IPS-NIHi7 (cell line): Measurements from ENCODE around the gene TCEA2.

Experiments
- DNase-seq: peaks from one replicate; pipeline ENCODE4 v3.0.0; 2012; ENCODE audit warnings: mixed read lengths; ENCODE audit errors: extremely low spot score

The TCEA2 gene

DNA sequence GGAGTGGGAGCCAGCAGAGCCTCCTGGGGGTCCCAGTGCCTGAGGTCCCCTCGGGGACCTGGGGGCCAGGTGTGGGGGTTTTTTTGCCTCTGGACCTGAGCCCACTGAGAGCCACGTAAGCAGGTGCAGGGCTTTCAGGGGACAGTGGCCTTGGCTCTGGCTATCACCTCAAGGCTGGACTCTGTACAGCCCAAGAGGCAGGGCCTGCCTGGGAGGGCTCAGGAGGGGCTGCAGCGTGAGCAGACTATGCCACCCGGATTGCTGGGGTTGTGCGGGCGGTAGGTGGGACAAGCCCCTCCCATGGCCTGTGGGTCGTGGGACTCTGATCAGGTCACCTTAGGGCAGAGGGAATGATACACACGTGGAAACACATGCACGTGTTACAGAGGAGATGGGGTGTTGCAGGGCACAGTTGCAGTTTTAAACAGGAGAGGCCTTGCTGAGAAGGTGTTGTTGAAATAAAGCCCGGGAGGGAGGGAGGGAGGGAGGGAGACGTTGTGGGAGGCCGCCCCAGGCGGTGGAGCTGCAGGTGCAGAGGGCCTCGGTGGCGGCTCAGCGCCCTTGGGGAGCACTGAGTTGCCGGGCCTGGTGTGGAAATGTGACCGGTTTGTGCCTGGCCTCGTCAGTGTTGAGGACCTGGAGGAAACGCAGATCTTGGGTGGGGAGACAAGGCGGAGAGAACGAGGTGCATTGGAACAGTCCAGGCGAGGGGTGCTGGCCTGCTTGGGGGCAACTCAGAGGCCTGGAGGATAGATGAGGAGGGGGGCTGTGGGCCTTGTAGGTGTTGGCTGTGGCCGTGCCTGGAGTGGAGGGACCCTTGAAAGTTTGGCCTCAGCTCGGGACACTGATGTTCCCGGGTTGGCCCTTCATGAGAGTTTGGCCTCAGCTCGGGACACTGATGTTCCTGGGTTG is 2.3 kb downstream of the TCEA2 start:
- no peak for DNase-seq

- DNase-seq = no peak
These were observed 3.0 kb downstream of the TCEA2 start for GRCh38 chr20:64065974-64066343.

GRCh38 chr20:64067005-64067632 is 4.1 kb downstream of the TCEA2 start:
- DNase-seq = no peak

DNA sequence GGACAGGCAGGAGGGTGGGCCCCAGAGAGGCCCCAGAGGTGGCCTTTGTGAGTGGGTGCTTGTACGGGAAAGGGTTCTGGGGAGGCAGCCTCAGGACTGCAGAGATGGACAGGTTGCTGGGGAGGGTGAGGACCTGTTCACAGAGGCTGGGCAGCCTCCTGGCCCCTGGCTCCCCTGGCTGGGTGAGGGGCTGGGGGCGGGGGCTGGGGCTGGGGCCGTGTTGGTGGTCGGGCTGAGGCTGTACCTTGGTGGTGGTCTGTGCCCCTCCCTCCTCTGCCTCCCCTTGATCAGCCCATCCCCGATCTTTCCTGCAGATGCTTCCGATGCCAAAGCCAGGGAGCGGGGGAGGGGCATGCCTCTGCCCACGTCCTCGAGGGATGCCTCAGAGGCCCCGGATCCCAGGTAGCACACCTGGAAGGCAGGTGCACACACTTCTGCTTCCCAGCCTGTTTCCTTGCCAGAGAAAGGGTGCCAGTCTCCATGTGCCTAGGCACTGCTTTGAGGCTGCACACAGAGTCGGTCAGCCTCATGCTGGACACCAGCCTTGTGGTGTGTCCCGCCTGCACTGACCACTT is 4.8 kb downstream of the TCEA2 start:
- DNase-seq = no peak

- no peak for DNase-seq
These were observed 5.6 kb downstream of the TCEA2 start for GRCh38 chr20:64068386-64069208.

DNA sequence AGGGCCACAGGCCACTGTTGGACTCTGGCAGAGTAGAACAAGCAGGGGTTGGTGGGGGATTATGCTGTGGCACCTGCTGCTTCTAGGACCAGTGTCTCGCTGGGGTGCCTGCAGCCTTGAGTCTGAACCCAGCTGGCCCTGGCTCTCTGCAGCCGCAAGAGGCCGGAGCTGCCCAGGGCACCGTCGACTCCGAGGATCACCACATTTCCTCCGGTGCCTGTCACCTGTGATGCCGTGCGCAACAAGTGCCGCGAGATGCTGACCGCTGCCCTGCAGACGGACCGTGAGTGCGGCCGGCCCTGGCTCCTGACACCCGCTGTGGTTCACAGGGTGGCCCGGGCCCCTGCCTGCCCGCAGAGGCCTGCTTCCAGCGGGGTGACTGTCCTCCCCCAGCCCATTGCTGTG is 6.2 kb downstream of the TCEA2 start:
- no peak for DNase-seq

DNA sequence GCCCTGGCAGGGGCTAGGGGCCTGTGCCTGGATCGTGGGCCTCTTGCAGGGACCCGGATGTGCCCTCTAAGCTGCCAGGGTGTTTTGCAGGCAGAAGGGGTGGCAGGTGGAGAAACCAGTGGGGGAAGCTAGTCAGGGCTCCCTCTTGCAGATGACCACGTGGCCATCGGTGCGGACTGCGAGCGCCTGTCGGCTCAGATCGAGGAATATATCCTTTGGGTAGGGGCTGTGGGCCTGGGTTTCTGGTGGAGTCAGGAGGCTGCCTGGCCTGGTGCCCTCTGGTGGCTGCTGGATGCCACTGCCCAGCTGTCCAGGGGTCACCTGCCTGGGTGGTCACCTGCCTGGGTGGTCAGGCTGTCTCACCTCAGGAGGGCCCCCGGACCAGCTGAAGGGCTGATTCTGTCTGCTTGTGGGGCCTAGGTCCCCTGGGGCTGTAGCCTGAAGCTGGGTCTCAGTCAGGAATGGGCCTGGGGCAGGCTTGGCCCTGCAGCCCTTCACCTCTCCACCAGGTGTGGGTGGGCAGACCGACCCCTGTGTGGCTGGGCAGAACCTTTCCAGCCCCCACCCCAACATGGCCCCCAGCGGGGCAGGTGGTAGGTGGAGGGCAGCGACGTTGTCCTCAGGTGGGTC is 6.7 kb downstream of the TCEA2 start:
- DNase-seq = peak; percentile 87

- DNase-seq = no peak
These were observed 7.4 kb downstream of the TCEA2 start for GRCh38 chr20:64070244-64070993.

GRCh38 chr20:64071341-64072332 is 8.6 kb downstream of the TCEA2 start:
- no peak for DNase-seq

DNA sequence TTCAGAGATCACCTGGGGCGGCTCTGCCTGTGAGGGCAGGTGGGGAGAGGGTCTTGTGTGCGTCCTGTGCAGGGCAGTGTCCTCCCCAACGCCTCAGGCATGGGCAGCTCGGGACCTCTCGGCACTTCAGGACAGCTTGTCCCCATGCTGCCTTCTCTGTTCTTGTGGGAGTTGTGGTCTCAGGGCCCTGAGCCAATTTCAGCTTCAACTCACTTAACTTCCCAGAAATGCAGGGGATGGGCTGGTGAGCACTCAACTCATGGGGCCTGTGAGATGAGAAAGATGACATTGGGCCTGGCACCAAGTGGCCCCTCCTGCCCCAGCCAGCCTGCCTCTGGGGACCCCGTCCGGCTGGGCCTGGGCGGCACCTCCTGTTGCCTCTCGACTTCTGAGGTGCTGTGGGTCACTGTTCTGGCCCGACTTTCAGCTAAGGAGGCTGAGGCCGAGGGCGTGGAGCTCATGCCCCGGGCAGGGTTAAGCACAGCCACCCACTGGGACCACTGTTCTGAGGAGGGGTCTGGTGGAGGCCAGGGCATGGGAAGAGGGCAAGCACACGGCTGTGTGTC is 9.6 kb downstream of the TCEA2 start:
- DNase-seq = no peak

GRCh38 chr20:64073476-64074183 is 10.6 kb downstream of the TCEA2 start:
- DNase-seq = no peak

GRCh38 chr20:64074184-64074789 is 11.3 kb downstream of the TCEA2 start:
- DNase-seq = no peak

DNA sequence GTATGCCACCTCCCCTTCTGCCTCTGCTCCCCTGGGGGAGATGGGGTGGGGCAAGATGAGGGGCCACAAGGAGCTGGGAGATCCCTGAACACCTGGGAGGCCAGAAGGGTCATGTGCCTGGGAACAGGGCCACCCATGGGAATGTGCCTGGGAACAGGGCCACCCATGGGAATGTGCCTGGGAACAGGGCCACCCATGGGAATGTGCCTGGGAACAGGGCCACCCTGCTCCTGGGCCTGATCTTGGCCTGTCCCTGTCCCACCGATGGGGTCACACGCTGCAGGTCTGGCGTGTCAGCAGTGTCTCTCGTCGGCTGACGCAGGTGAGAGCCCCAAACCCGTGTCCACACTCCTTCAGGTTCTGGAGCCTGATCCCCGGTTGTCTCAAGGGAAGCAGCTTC is 12.0 kb downstream of the TCEA2 start:
- DNase-seq = no peak

DNA sequence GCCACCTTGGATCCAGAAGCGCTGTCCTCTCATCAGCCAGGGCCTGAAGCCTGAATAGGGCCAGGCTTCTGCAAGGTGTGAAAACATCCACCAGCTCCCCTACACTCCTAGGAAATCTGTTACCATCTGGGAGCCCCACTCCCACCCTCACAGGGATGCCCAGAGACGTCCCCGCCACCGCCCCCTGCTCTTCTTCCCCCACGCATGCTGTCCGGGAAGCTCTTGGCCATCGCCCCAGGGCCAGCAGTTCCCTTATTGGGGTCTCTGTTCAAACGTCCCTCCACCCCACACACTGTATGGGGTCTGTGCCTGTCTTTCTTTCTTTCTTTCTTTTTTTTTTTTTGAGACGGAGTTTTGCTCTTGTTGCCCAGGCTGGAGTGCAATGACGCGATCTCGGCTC is 12.6 kb downstream of the TCEA2 start:
- no peak for DNase-seq

- DNase-seq = no peak
These were observed 13.3 kb downstream of the TCEA2 start for GRCh38 chr20:64076061-64076997.

DNA sequence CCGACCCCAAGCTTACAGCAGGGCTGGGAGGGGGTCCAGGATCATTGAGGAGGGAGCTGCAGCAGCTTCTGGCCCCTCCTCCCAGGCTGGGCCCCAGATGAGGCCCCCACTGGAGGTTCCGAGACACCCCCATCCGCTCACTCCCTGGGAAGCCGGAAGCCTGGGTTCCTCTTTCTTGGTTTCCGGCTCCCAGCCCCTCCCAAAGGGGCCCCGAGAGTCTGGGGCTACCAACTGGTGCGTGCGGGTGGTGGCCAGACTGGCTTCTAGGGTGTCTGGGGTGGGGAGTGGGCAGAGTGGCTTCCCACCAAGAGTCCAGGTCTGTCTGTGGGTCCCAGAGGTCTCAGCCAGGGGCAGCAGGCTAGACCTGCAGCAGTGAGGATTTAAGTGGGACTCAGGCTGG is 14.1 kb downstream of the TCEA2 start:
- no peak for DNase-seq

GRCh38 chr20:64077541-64077875 is 14.5 kb downstream of the TCEA2 start:
- DNase-seq = no peak
